ENCODE results near the gene ID2.

ID2 gene

GRCh38 chr2:8670580-8670979 is 11.3 kb upstream of the ID2 start:
- DNase-seq, result no peak

DNA sequence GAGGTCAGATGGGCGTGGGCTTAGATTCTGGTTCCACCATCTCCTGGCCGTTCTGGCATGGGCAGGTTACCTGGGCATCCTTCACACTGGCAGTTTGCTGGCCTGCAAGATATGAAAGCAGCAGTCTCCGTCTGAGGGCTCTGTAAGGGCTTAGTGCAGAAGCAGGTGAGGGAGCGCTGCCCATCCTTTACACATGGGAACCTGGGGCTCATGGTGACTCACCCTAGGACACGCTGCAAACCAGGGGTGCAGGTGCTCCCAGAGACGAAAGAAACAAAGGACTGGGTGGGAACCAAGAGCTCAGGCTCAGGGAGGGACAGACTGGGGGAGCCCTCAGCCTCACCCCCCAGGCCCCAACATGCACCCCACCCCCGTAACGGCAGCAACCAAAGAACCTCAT is 10.7 kb upstream of the ID2 start:
- no peak for DNase-seq

- DNase-seq, result no peak
Observed at GRCh38 chr2:8671802-8672201, 10.1 kb upstream of the ID2 start.

- no peak for DNase-seq
Observed at GRCh38 chr2:8672940-8673339, 8.9 kb upstream of the ID2 start.

GRCh38 chr2:8673381-8673780 is 8.5 kb upstream of the ID2 start:
- no peak for DNase-seq

GRCh38 chr2:8674420-8675009 is 7.3 kb upstream of the ID2 start:
- no peak for DNase-seq

DNA sequence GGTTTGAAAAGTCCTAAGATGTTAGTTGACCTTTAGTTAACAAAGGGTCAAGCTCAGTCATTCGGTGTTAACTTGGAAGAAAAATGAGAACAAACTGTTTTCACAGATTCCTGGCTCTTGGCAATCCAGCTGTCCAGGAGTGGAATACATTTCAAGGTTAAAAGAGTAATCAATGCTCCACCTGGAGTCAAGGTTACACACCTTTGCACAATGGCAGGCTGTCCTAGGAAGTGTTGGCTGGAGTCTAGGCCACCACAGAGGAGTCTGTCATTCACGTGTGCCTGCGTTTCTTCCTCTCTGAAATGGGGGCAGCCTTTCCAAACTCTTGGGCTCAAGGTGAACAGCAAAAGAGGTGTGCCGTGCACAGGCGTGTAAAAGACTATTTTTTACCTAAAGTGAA is 6.3 kb upstream of the ID2 start:
- no peak for DNase-seq

- DNase-seq, result no peak
Observed at GRCh38 chr2:8676191-8676920, 5.5 kb upstream of the ID2 start.

GRCh38 chr2:8676921-8677645 is 4.8 kb upstream of the ID2 start:
- no peak for DNase-seq

GRCh38 chr2:8677646-8678592 is 3.9 kb upstream of the ID2 start:
- DNase-seq, result peak; percentile 33

DNA sequence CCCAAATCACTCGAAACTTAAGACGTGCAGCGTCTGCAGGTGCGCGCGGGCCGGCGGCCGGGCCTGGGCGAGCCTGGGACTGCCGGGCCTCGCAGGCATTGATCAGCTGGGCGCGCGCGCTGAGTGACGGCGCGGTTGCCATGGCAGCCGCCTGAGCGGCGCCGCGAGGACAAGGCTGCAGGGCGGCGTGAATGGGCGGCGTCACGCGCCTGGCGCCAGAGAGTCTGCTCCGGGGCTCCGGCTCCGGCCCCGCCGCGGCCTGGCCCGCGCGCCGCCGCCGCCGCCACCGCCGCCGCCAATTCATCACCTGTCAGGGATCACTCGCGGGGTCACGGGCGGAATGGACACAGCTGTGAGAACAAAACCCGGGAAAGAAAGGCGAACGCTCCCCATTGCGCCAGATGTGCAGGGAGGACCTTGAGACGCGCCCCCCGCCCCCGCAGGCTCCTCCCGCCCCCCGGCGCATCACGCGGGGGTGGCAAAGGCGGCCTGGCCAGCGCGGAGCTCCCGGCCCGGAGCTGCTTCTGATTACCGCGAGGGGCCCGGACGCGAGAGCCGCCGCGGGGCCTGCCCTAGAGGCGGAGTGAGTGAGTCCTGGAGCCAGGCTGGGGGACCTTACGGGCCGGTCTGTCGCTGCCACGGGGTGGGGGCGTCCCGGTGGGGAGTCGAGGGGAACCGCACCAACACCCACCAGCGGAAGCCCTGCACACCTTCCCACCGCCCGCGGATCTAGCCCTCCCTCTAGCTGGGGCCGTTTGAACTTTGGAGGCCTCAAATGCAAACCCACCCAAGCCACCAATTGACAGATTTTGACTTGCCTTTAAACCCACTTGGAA is 2.9 kb upstream of the ID2 start:
- peak; percentile 75 for DNase-seq

GRCh38 chr2:8679567-8679826 is 2.4 kb upstream of the ID2 start:
- DNase-seq, result no peak

DNA sequence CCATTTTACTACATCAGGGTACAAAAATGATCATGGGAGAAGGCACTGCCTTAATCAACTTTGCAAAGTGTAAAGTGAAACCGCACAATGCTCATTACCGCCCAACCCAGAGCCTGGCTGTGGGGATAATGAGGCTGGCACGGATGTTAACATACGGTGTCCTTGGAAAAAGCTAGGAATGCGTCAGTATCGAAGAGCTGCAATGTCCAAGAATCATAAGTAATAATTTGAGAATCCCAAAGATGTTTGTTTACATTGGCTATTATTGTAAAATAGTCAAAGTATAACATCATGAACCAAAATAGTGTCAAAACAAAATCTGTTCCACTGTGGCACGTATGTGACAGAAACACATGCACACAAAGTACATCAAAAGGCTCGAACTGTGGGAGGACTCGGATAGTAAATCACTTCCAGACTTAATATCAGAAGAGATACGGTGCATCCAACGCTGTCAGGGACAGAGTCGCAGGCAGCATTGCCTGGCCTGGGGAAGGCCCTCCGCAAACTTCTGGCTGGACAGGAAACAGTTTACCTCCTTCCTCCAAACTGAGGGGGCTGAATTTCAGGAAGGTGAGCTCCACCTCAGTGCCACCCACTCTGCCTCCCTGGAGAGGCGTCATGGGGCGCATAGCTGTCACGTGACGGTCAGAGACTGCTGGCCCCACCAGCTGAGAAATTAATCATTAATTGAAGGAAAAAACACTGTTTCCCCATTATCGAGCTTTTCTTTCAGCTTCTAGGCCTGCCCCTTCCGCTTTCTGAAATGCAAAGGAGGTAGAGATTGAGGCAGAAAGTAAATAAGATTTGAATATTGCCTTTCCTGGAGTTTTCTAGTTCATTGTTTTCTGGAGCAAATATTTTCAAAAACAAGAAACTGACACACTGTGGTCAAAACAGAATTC is 1.8 kb upstream of the ID2 start:
- DNase-seq, result no peak

DNA sequence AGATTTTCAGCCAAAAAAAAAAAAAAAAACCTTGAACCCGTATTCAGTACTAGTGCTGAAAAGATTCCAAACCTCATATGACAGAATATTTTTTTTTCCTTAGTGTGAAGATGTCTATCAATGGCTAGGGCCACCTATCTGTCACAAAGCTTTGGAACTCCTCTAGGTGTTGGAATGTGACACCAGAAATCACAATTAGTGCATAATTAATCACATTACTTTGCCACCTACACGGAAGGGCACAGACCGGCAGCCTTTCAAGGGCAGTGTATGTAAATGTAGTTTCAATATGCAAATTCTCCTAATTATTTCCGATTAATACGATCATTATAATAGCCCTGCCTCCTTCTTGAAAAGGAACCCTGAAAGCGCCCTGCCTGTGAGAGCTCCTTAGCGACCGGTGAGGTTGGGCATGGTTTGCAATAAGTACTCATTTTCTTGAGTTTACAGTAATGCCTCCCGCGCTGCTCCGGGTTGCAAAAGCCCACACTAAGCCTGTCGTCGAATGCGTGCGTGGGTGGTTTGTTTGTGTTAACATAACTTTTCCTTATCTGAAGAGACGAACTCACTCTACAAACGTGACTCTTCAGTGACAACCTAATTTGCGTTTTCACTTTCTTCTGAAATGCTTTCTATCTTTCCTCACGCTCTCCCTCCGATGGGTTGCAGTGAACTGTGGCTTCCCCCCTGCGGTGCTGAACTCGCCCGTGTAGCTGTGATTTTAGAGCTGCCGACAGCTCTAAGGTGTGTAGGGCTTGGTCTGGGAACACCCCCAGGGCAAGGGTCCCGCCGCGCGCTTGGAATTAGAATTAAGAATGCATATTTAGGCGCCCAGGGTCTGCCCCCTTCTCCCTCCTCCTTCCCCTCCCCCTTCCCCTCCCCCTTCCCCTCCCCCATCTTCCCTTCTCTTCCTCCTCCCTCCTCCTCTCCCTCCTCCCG is 765 bp upstream of the ID2 start:
- peak; percentile 88 for DNase-seq

GRCh38 chr2:8682719-8683667 is 1.1 kb downstream of the ID2 start:
- DNase-seq, result peak; percentile 58

DNA sequence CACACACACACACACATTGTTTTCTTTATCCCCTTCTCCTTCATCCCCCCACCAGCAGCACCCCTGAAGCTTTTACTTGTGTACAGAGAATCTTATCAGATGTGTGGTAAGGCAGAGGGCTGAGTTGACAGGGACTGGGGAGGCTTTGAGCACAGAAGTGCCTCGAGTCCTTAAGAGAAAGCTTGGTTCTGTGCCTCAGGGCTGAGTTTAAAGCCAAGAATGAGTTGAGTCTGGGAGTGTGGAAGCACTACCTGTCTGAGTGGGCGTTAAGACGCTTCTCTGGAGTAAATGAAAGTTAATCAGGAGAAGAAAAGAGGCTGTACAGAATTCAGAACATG is 2.7 kb downstream of the ID2 start:
- peak; percentile 27 for DNase-seq

- DNase-seq, result peak; percentile 43
Observed at GRCh38 chr2:8684878-8685696, 3.2 kb downstream of the ID2 start.

- DNase-seq, result peak; percentile 81
Observed at GRCh38 chr2:8685697-8686358, 4.0 kb downstream of the ID2 start.

Measured in activated naive CD4-positive, alpha-beta T cell treated with anti-CD3 and anti-CD28 coated beads, Interleukin-2, amount 50 U/mL, for 16 hours (primary cell).